Ovary (tissue), 3 donors: ENCODE results near the gene ATG2B.

Experiments
- CTCF ChIP-seq, 3 donors: fragments of 450-650 bp in 2 of 3; fragments of 200-600 bp in 1 of 3; IDR thresholded peaks; one replicate each; pipeline versions ENCODE4 v1.5.1 to v1.8.0; 2016 to 2022; ENCODE audit warnings: antibody characterized with exemption in 3 of 3, mild to moderate bottlenecking in 1 of 3
- EP300 ChIP-seq: sonication (generic); formaldehyde crosslinking; IDR thresholded peaks from one replicate; pipeline ENCODE4 v1.6.1; 2017; ENCODE audit warnings: antibody characterized with exemption
- POLR2A ChIP-seq: fragments of 450-650 bp; IDR thresholded peaks from one replicate; pipeline ENCODE4 v1.6.1; 2017; ENCODE audit warnings: antibody characterized with exemption, mild to moderate bottlenecking, moderate library complexity
- donor health status: DM: no; HTN: no; CAD: no.

- TF ChIP-seq CTCF (IDR thresholded peaks at IDR 0.05) (no peak), POLR2A (no peak), EP300 (no peak)
Observed at GRCh38 chr14:96240641-96241040, 122.5 kb downstream of the ATG2B start.
